ENCODE results near the gene RENBP.

DNA sequence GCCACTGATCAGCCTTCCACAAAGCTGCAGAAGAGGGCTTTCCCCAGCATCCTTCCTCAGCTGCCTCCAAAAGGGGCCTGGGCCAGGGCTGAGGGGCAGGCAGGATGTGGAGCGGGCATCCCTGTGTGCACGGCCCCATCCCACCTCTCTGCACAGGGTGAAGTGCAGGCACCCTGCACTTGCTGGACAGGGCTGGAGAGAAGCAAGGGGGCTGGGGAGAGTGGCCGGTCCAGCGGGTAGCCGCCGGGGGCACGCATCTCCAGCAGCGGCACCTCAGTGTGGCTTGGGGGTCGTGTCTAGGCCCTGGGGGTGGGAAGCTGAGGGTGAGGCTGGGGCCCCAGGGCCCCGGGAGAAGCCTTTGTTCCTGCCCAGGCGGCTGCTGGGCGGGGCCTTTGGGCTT is 37.0 kb downstream of the RENBP start:
- TF ChIP-seq POLR2A (IDR thresholded peaks at IDR 0.05) (no peak), CTCF (IDR thresholded peaks at IDR 0.05) (no peak)
